ENCODE measurements around the gene CD70.

The CD70 gene

GRCh38 chr19:6539514-6539913, 51.4 kb downstream of the CD70 start:
- Histone ChIP-seq H3K36me3 (ENCODE audit: insufficient read depth, low read length) (no peaks in the 10 kb centered on the region), H3K9ac (ENCODE audit: low read depth, low read length) (no peak overlapping the region), H3K9me3 (ENCODE audit: insufficient read depth, low read depth, low read length) (peaks cover 6% of the 10 kb centered on the region), H3K27ac (ENCODE audit: low read depth, low read length) (no peak overlapping the region), H3K27me3 (ENCODE audit: insufficient read depth, low read length) (peaks cover 13% of the 10 kb centered on the region), H3K4me3 (ENCODE audit: low read length) (no peak overlapping the region), H3K4me1 (ENCODE audit: insufficient read depth, low read length) (no peaks in the 10 kb centered on the region)
- 78% methylated on average over 6 of the region's 6 CpGs for WGBS

Data from HUES64 (cell line).